CD4-positive, alpha-beta T cell treated with Interleukin-17A for 1 hour (primary cell): ENCODE measurements around the gene RHPN2.
"Not testable (repeated sequence)": the region's sequence is repeated elsewhere in the genome, so short reads cannot be mapped to it uniquely, and the experiment has no call there.

Experiments used
- DNase-seq: peaks from one replicate; pipeline ENCODE4 v3.0.0-alpha.2; 2020

RHPN2 gene

DNA sequence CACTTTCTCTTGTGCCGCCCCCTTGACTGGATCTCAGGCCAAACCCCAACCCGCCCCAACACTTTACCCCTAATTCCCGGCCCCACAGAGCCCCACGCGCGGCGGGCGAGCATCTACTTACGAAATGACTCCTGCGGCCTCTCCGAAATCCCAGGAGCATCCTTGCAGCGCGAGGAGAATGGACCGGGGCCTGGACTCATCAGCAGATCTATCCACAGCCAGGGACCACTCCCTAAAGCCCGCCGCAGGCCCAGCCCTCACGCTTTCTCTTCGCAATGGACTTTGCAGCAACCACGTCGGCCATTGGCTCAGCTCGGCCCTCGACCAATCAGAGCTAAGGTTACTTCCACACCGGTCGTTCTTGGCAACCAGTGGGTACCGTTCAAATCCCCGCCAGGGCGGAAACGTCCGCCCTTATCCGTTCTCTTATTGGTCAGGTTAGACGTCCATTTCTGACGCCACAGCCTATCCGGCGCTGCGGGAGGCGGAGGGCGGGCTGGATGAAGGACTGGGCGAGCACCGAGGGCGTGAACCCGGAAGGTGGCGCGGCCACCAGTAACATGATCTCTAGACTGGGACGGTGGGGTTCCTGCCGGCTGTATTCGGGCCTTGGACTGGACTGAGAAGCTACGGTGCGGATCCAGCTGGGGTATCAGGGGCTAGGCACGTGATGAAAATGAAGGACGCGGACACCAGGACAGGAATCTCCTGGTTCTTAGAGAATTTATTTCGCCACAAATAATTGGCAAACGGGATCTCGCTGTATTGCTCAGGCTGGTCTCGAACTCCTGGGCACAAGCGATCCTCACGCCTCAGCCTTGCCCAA, 92.8 kb downstream of the RHPN2 start, which contains the start of the genes CEP89 and FAAP24:
CEP89 (minus strand) TSS at position 244 of the 826 bp plus-strand sequence; CDS start at position 160, 84 bp downstream.
FAAP24 (plus strand) TSS at position 528 of the 826 bp plus-strand sequence. CDS start 955 bp downstream, outside the sequence.
- DNase-seq: peak; percentile 100

DNA sequence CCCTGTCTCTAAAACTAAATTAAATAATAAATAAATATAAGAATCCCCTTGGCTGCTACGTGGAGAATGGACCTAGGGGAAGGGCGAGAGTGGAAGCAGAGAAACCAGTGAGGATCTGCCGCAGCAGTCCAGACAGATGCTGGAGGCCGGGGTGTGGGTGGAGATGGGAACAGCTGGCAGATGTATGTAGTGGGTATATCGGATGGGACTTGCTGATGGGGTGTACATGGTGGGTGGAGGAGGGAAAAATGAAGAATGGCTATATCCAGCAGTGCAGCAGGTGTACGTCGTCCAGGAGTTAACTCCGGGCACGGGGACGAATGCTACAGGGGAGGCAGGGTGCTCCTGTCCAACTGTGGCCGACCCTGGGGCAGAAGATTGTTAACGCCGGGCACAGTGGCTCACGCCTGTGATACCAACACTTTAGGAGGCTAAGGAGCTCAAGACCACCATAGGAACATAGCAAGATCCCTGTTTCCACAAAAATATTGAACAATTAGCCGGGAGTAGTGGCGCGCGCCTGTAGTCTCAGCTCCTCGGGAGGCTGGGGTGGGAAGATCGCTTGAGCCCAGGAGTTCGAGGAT, 93.6 kb downstream of the RHPN2 start:
- DNase-seq: no peak

DNA sequence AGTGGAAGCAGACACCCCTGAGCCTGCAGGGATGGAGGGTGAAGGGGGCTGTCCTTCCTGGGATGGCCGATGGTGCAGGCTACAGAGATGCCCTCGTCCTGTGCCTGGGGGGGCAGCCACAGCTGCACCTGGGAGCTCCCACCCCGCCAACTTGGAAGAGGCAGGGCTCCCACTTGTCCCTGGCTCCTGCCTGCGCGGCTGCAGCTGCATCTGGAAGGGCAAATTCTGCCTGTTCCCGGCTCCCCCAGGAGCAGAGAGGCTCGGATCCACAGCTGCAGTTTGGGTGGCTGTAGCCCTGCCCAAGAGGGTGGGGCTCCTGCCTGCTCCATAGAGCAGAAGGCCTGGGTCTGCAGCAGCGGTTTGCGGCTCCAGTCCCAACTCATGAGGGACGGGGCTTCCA, 95.1 kb downstream of the RHPN2 start:
- DNase-seq: no peak

DNA sequence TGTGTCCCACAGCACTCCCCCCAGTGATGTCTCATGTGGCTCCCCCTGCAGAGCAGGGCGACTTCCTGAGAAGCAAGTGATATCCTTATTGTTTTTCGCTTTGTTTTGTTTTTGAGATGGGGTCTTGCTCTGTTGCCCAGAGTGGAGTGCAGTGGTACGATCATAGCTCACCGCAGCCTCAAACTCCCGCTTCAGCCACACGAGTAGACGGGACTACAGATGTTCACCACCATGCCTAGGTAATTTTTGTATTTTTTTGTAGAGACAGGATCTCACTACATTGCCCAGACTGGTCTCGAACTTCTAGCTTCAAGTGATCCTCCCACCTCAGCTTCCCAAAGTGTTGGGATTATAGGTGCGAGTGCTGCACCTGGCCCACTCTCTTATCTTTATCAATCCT, 97.9 kb downstream of the RHPN2 start:
- no peak for DNase-seq

DNA sequence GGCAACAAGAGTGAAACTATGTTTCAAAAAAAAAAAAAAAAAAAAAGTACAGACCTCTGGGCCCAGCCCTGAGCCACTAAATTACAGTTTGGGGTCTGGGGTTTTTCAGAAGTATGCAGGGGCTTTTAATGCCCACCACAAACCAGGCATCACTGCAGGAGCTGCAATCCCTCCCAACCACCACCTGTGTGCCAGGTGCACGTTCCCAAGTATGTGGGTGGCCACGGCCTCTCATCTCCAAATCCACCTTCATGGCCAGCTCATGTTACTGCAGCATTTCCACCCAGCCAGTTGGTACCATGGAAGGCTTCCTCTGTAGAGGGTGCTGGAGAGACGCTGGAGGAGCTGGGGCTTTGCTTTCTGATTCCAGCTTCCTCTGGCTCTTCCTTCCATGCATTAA, 119.4 kb downstream of the RHPN2 start:
- no peak for DNase-seq

DNA sequence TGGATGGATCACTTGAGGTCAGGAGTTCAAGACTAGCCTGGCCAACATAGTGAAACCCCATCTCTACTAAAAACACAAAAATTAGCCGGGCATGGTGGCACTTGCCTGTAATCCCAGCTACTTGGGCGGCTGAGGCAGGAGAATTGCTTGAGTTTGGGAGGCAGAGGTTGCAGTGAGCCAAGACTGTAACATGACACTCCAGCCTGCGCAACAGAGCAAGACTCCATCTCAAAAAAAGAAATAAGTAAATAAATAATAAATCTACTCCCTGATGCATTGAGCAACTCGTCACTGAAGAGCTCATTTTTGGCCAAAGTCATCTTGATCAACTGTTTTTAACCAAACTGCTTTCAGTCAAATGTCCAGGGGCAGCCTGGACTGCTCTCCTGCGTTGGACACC, 123.4 kb downstream of the RHPN2 start:
- not testable (repeated sequence) for DNase-seq

DNA sequence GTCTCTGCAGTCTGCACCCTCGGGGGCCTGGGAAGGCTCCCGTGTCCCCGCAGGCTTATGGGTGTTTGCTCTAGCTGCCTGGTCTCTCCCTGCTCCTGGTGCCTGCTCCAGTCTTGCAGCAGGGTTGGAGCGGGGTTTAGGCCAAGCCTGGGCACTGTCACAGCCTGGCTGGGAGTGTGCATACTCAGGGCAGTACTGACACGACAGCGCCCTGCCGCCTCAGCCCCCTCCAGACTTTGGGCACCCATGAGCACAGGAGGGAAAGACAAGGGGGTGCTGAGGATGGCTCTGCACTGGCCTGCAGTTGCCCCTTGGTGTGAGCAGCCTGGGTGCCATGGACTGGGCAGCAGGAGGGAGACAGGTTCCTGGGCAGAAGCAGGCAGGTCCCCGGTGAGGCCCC, 128.6 kb downstream of the RHPN2 start:
- no peak for DNase-seq

DNA sequence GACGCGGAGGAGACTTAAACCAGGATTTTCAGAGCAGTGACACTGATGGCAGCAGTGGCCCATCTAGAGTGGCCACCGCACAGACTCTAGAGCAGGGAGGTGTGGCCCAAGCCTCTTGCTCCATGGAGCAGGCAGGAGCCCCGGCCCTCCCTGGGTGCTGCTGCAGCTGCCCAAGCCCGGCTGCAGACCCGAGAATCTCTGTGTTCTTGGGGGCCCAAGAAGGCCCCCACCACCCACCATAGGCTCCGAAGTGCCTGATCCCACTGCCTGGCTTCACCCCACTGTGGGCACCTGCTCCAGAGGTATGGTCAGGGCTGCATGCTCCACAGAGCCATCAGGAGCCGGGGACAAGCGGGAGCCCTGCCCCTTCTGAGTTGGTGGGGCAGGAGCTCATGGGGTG, 129.1 kb downstream of the RHPN2 start:
- no peak for DNase-seq

DNA sequence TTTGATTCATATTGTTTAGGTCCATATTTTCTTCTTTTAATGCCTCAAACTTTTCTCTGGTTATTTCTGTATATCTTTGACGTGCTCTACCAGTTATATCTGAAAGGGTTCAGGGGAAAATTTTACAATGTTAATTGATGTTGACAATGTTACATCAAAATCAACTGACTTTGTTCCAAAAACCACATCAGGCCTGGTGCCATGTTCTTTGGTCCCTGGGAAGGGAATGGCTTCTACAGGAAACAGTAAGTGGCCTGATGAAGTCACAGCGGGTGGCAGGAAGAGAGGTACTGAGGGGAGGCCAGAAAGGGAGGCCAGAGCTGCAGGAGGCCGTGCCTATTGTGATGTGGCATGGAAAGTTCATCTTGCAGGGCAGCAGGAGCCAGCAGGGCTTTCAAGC, 131.1 kb downstream of the RHPN2 start:
- DNase-seq: no peak

DNA sequence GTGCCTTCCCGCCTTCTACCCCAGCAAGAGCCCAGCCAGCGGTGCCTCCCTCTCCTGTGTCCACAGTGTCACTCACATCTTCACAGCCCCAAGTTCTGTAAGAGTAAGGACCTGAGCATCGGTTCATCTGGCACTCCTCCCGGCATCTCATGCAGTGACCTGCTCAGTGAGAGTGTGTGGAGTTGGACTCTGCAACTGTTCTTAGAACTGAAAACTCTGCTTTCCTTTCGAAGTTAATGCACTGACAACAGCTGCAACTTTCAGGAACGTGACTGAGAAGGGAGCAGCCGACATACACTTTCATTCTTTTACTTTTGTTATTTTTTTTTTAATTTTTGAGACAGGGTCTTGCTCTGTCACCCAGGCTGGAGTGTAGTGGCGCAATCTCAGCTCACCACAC, 134.1 kb downstream of the RHPN2 start:
- DNase-seq: no peak

DNA sequence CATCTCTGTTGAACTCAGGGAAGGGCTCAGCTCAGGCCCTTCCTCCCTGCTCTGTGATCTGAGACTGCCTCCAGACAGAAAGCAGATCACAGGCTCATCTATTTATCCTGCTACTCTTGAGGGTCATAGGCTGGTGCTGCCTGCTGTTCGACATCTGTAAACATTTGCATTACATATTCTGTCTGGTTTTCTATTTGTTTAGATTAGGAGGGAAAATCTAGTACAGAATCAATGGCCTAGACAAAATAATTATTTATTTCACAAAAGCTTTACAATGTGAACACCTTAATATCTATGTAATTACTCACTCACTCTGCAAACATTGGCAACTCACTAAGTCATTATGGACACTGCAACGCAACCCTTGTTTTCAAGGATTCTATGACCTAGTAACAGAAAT, 135.9 kb downstream of the RHPN2 start:
- DNase-seq: no peak
